Tibial artery (tissue), 4 donors: ENCODE measurements around the gene CDK5RAP2.

ENCODE experiments used
- DNase-seq, 2 donors: peaks; one replicate each; pipeline ENCODE4 v3.0.0-alpha.2; 2019
- H3K27ac ChIP-seq, 2 donors: fragments of 200-600 bp; sonication (generic) in 1 of 2; 1 replicate in 1 of 2; 2 replicates in 1 of 2; pipeline ENCODE4 v1.5.1; 2018 to 2019; ENCODE audit warnings: mild to moderate bottlenecking in 1 of 2
- H3K27me3 ChIP-seq, 2 donors: fragments of 200-600 bp; sonication (generic) in 1 of 2; one replicate each; pipeline versions ENCODE4 v1.5.1 to v1.6.0; 2016 to 2019
- H3K36me3 ChIP-seq, 3 donors: fragments of 200-600 bp; sonication (generic) in 2 of 3; one replicate each; pipeline ENCODE4 v1.5.1; 2016 to 2019; ENCODE audit warnings: mild to moderate bottlenecking in 2 of 3
- H3K4me1 ChIP-seq, 4 donors: fragments of 200-600 bp; sonication (generic) in 2 of 4; 1 replicate in 3 of 4; 2 replicates in 1 of 4; pipeline ENCODE4 v1.5.1; 2016 to 2019
- H3K4me3 ChIP-seq, 2 donors: fragments of 200-600 bp; sonication (generic) in 1 of 2; 1 replicate in 1 of 2; 2 replicates in 1 of 2; pipeline ENCODE4 v1.5.1; 2018 to 2019; ENCODE audit warnings: mild to moderate bottlenecking in 2 of 2
- H3K9me3 ChIP-seq, 3 donors: fragments of 200-600 bp; sonication (generic) in 1 of 3; one replicate each; pipeline ENCODE4 v1.5.1; 2016 to 2019
- CTCF ChIP-seq, 2 experiments: fragments of 200-600 bp in 1 of 2; fragments of 450-650 bp in 1 of 2; IDR thresholded peaks; one replicate each; pipeline ENCODE4 v1.5.1; 2017 to 2019; ENCODE audit warnings: antibody characterized with exemption in 2 of 2, mild to moderate bottlenecking in 1 of 2, moderate library complexity in 1 of 2
- intact Hi-C: fragments of 100-400 bp; cut with DNase I; formaldehyde crosslinking; loops from one replicate; pipeline ENCODE4 v1.15.0; 2023; ENCODE audit warnings: low total_unique reads

The CDK5RAP2 gene

GRCh38 chr9:120456218-120456617, 123.7 kb downstream of the CDK5RAP2 start:
- peaks cover 0 to 4% (median 0%) of the 10 kb centered on the region in 3 donors for H3K9me3 ChIP-seq
- intact Hi-C loops: no loop called here
- peaks cover 64 to 79% (median 70%) of the 10 kb centered on the region in 3 donors for H3K36me3 ChIP-seq
- no peak for TF ChIP-seq CTCF (IDR thresholded peaks at IDR 0.05)
- H3K4me1 ChIP-seq: no peaks in the 10 kb centered on the region
- H3K27ac ChIP-seq: no peak overlapping the region
- no peak for DNase-seq
- no peaks in the 10 kb centered on the region for H3K27me3 ChIP-seq
- H3K4me3 ChIP-seq: no peak overlapping the region

- no peak for TF ChIP-seq CTCF (IDR thresholded peaks at IDR 0.05)
- intact Hi-C loops: no loop called here
- no peaks in the 10 kb centered on the region for H3K4me1 ChIP-seq
- peaks cover 58 to 78% (median 66%) of the 10 kb centered on the region in 3 donors for H3K36me3 ChIP-seq
- H3K27me3 ChIP-seq: no peaks in the 10 kb centered on the region
- no peak for DNase-seq
- H3K4me3 ChIP-seq: no peak overlapping the region
- peaks cover 0 to 4% (median 0%) of the 10 kb centered on the region in 3 donors for H3K9me3 ChIP-seq
- no peak overlapping the region for H3K27ac ChIP-seq
Measured at GRCh38 chr9:120454467-120454866, 125.5 kb downstream of the CDK5RAP2 start.

DNA sequence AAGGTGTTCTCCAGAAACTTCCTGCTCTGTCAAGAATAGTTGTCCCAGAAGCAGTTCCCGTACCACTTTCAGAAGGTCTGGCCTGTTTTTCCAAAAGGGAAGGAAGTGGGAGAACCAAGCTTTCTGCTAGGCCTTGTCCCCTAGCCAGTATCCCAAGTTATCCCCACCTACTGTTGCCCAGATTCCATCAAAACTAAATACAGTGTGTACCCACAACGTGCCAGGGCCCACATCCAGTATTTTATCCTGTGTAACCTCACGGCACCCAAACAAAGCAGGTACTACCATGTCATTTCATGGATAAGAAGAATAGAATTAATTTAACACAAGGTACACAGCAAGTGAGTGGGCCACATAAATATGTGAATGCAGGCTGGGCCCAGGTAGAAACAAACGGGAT, 126.2 kb downstream of the CDK5RAP2 start:
- peaks cover 53 to 79% (median 64%) of the 10 kb centered on the region in 3 donors for H3K36me3 ChIP-seq
- no peak for TF ChIP-seq CTCF (IDR thresholded peaks at IDR 0.05)
- DNase-seq: no peak
- no peak overlapping the region for H3K27ac ChIP-seq
- H3K9me3 ChIP-seq: peaks cover 0 to 4% (median 0%) of the 10 kb centered on the region in 3 donors
- no peak overlapping the region for H3K4me3 ChIP-seq
- H3K4me1 ChIP-seq: no peaks in the 10 kb centered on the region
- intact Hi-C loops: no loop called here
- no peaks in the 10 kb centered on the region for H3K27me3 ChIP-seq

- no peak for DNase-seq
- no peak overlapping the region for H3K4me3 ChIP-seq
- H3K36me3 ChIP-seq: peaks cover 42 to 75% (median 53%) of the 10 kb centered on the region in 3 donors
- no peak overlapping the region for H3K27ac ChIP-seq
- intact Hi-C loops: no loop called here
- H3K4me1 ChIP-seq: no peaks in the 10 kb centered on the region
- H3K27me3 ChIP-seq: no peaks in the 10 kb centered on the region
- peaks cover 0 to 4% (median 0%) of the 10 kb centered on the region in 3 donors for H3K9me3 ChIP-seq
- TF ChIP-seq CTCF (IDR thresholded peaks at IDR 0.05): no peak
Measured at GRCh38 chr9:120452631-120453030, 127.3 kb downstream of the CDK5RAP2 start.

GRCh38 chr9:120450916-120451315, 129.1 kb downstream of the CDK5RAP2 start:
- no peak for TF ChIP-seq CTCF (IDR thresholded peaks at IDR 0.05)
- Histone ChIP-seq H3K4me1 (peaks cover 0 to 4% (median 0%) of the 10 kb centered on the region in 4 donors), H3K27ac (no peak overlapping the region), H3K27me3 (no peaks in the 10 kb centered on the region), H3K4me3 (no peak overlapping the region), H3K9me3 (peaks cover 0 to 1% (median 0%) of the 10 kb centered on the region in 3 donors), H3K36me3 (peaks cover 24 to 74% (median 36%) of the 10 kb centered on the region in 3 donors)
- intact Hi-C loops: no loop called here
- DNase-seq: no peak

DNA sequence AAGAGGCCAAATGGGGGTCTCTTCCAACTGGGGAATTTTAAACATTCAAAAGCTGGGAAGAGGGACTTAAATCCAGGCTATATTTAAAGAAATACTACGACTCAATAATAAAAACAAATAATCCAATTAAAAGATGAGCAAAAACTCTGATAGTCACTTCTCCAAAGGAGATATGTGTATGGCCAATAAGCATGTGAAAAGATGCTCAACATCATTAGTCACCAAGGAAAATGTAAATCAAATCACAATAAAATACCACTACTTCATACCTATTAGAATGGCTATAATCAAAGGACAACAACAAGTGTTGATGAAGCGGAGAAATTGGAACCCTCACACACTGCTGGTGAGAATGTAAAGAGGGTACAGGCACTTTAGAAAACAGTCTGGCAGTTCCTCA, 130.4 kb downstream of the CDK5RAP2 start:
- Histone ChIP-seq H3K9me3 (no peaks in the 10 kb centered on the region), H3K4me3 (no peak overlapping the region), H3K27ac (no peak overlapping the region), H3K36me3 (peaks cover 13 to 71% (median 29%) of the 10 kb centered on the region in 3 donors), H3K27me3 (no peaks in the 10 kb centered on the region), H3K4me1 (peaks cover 0 to 4% (median 0%) of the 10 kb centered on the region in 4 donors)
- no peak for TF ChIP-seq CTCF (IDR thresholded peaks at IDR 0.05)
- intact Hi-C loops: no loop called here
- DNase-seq: no peak
